Femur (tissue), 1 donor: ENCODE results near the gene DOK4.
A peak's percentile ranks its signal among the peaks of the same experiment; 100 is the strongest.
"Not testable (repeated sequence)": the region's sequence is repeated elsewhere in the genome, so short reads cannot be mapped to it uniquely, and the experiment has no call there.

Experiments used
- DNase-seq: peaks from one replicate; pipeline ENCODE4 v3.0.0-alpha.2; 2017

The DOK4 gene

GRCh38 chr16:57439947-57440346, 46.3 kb downstream of the DOK4 start:
- not testable (repeated sequence) for DNase-seq

GRCh38 chr16:57435838-57436237, 50.5 kb downstream of the DOK4 start:
- DNase-seq: no peak

GRCh38 chr16:57434003-57434402, 52.3 kb downstream of the DOK4 start:
- no peak for DNase-seq

DNA sequence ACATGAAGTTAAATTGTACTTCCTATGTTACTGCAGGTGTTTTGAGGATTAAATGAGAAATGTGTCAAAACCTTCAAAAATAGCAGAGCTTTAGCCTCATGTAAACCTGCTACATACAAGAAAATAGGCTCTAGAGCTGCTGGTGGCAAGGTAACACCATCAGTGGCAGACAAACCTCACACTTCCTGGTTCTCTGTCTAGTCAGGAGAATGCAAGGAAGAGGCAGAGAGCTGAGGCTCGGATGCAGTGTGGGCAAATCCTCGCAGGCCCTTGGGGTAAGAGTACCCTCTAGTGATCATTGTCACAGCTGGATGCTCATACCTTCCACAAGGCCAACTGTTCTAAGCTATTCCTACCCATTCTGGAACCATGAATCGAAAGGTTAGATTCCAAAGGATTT, 53.3 kb downstream of the DOK4 start:
- no peak for DNase-seq

- no peak for DNase-seq
These were observed 53.8 kb downstream of the DOK4 start for GRCh38 chr16:57432505-57432904.

GRCh38 chr16:57430955-57431354, 55.3 kb downstream of the DOK4 start:
- no peak for DNase-seq

DNA sequence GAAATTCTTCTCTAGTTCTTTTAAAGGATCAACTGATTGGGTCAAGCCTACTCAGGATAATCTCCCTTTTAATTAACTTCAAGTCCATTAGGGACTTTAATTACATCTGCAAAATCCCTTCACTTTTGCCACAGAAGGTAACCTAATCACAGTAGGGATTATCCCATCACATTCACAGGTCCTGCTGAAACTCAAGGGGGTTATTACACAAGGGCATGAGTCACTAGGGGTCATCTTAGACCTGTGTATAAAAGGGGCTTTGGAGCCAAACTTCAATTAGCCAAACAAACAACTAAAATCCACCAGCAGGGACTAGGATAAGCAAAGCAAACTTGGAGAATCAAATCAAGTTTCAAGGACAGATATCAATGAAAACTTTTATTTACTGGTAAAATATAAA, 58.5 kb downstream of the DOK4 start:
- DNase-seq: no peak

GRCh38 chr16:57427307-57427706, 59.0 kb downstream of the DOK4 start:
- no peak for DNase-seq

DNA sequence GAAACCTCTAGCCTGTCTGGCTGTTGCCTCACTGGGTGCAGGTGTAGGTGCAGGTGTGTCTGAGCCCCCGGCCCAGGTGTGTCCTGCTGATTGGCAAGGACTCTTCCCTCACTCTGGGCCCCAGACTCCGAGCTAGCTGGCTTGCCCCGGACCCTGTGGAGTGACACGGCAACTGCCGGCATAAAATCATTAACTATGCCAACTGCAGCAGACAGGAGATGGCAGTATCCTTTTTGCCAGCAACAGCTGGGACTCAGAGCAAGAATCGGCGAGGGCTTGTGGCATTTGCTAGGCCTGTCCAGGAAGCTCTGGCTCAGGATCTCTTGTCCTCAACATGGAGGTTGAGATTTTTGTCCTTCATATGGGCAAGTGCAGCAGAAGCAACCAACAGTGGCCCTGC, 59.9 kb downstream of the DOK4 start:
- DNase-seq: peak; percentile 45

- no peak for DNase-seq
These were observed 61.7 kb downstream of the DOK4 start for GRCh38 chr16:57424583-57424982.

DNA sequence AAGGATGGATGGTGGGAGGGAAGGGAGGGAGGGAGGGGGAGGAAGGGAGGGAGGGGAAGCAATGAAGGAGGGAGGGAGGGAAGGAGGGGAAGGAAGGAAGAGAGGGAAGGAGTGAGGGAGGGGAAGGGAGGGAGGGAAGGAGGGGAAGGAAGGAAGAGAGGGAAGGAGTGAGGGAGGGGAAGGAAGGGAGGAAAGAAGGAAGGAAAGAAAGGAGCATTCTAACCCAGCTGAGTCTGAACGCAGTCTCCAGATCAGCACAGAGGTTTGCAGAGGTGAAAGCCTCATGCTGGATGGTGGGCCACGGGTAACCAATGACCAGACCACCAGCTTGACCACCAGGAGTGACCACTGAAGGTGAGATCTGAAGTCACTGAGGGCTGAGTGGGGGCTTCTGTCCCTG, 63.1 kb downstream of the DOK4 start:
- DNase-seq: no peak

DNA sequence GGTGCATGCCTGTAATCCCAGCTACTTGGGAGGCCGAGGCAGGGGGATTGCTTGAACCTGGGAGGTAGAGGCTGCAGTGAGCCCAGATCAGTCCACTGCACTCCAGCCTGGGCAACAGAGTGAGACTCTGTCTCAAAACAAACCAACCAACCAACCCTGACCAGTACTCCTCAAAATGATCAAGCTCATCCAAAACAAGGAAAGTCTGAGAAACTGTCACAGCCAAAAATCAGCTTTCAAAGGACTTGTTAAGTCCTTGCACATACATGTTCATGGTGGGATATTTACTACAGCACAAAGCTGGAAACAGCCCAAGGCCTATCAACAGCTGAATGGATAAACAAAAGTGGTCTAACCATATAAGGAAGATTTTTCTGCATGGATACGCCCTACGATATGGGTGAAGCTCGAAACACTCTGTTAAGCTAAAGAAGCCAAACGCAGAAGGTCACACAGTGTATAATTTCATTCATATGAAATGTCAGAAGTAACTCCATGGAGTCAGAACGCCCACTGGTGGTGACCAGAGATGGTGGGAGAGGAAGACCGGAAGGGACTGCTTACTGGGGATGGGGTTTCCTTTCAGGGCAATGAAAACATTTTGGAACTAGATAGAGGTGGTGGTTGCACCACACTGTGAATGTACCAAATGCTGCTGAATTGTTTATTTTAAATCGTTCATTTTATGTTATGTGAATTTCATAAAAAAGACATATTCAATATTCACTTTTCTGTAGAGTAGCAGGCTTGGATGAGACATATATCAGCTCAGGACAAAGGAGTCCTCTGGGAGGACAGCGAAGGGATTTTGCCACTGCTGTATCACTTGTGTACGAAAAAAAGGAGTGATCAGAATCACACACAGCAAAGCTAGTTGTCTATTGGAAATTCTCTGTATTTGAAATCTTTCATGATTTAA, 64.0 kb downstream of the DOK4 start:
- DNase-seq: peak; percentile 81
